CD4-positive, alpha-beta T cell treated with Interleukin-1 beta for 1 hour (primary cell): Measurements from ENCODE around the gene DBNDD1.
"Not testable (repeated sequence)": the region's sequence is repeated elsewhere in the genome, so short reads cannot be mapped to it uniquely, and the experiment has no call there.

ENCODE experiments used
- DNase-seq, 2 donors: peaks; one replicate each; pipeline ENCODE4 v3.0.0-alpha.2; 2020 to 2022

DBNDD1 gene, protein sequence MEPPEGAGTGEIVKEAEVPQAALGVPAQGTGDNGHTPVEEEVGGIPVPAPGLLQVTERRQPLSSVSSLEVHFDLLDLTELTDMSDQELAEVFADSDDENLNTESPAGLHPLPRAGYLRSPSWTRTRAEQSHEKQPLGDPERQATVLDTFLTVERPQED

GRCh38 chr16:90018652-90019542 is at the start of gene DBNDD1:
Gene DBNDD1 (minus strand): TSS chr16:90019456. CDS start chr16:90019341, 115 bp downstream.
- no peak for DNase-seq

- DNase-seq, result no peak
Observed at GRCh38 chr16:90061437-90061836, 42.2 kb upstream of the DBNDD1 start.

DNA sequence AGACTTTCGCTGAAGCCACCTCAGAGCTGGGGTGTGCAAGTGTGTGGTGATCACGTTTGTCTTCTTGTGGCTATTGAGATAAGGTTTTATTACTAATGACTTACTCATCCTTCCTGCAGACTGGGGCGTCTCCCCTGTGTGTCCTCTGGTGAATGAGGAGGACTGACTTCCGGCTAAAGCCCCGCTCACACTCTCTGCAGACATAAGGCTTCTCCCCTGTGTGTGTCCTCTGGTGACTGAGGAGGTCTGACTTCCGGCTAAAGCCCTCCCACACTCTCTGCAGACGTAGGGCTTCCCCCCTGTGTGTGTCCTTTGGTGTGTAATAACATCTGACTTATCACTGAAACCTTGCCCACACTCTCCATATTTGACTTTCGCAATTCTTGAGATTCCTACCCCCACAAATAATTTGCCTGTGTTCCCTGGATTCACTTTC is 38.5 kb upstream of the DBNDD1 start:
- DNase-seq, result no peak

DNA sequence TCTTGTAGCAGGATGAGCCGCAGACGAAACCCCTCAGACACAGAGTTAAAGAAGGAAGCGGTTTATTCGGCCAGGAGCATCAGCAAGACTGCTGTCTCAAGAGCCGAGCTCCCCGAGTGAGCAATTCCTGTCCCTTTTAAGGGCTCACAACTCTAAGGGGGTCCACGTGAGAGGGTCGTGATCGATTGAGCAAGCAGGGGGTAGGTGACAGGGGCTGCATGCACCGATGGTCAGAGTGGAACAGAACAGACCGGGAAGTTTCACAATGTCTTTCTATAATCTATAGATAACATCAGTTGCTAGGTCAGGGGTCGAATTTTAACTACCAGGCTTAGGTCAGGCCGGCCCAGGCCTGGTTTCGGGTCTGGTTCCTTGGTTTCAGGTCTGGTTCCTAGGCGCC is 37.3 kb upstream of the DBNDD1 start:
- not testable (repeated sequence) for DNase-seq

DNA sequence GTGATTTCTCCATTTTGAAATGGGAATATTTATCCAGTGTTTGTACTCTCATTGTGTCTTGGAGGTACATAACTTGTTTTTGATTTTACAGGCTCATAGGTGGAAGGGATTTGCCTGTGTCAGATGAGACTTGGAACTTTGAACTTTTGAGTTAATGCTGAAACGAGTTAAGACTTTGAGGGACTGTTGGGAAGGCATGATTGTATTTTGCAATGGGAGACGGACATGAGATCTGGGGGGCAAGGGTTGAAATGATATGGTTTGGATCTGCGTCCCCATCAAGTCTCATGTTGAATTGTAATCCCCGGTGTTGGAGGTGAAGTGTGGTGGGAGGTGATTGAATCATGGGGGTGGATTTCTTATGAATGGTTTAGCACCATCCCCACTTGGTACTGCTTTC is 36.1 kb upstream of the DBNDD1 start:
- DNase-seq, result no peak

- DNase-seq, result no peak
Observed at GRCh38 chr16:90054554-90054953, 35.3 kb upstream of the DBNDD1 start.

GRCh38 chr16:90053902-90054500 is 34.7 kb upstream of the DBNDD1 start:
- no peak for DNase-seq

- DNase-seq, result no peak
Observed at GRCh38 chr16:90050969-90051368, 31.7 kb upstream of the DBNDD1 start.

DNA sequence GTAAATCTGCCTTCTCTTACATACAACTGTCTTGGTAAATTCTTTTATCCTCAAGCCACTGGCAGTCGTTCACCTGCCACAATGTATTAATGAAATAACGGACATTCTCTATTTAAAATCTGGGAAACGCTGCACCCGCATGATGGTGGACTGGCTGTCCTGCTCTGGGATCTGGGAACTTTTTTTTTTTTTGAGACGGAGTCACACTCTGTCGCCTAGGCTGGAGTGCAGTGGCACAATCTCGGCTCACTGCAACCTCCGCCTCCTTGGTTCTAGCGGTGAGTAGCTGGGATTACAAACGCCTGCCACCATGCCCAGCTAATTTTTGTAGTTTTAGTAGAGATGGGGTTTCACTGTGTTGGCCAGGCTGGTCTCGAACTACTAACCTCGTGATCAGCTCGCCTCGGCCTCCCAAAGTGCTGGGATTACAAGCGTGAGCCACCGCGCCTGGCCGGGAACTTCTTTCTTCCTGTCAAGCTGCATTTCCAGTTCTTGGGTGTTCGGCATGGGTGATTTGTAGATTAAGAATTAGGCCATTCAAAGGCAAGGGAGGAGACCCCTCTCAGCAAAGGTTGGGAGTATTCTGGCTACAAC is 29.6 kb upstream of the DBNDD1 start:
- DNase-seq, result no peak

DNA sequence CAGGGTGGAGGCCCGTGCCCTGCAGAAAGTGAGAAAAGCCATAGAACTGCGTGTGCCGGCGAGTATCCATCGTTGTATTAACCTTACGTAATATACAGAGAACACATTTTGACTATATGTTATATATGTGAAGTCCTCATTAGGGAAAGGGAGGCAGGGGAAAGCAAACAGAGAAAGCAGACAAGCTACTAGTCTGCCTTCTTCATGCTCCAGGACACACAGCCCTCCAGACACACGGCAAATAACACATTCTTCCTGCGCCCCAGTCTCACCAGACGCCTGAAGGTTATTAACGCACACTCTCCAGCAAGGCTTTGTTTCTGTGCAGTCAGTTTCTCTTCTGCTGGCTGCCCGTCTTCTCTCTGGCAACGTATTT is 29.1 kb upstream of the DBNDD1 start:
- no peak for DNase-seq

DNA sequence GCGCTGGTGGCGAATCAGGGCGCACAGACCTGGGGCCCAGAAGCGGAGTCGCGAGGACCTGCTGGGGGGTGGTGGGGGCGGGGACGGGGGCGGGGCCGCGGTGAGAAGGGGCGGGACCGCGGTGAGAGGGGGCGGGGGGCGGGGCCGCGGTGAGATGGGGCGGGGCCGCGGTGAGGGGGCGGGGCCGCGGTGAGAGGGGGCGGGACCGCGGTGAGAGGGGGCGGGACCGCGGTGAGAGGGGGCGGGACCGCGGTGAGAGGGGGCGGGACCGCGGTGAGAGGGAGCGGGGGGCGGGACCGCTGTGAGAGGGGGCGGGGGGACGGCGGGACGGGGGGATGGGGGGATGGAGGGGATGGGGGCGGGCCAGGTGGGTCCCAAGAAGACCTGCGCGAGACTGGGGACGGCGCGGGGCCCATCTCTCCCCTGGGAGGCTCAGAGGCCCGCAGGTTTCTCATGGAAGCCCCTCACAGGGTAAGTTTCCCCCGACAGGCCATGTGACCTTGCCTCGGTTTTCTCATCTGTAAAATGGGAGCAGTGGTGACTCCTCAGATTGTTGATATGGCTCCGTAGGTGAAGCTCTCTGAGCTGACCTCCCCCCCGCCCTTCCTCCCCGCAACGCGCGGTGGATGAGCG is 28.6 kb upstream of the DBNDD1 start:
- no peak for DNase-seq

GRCh38 chr16:90046971-90047713 is 27.9 kb upstream of the DBNDD1 start:
- DNase-seq, result no peak

DNA sequence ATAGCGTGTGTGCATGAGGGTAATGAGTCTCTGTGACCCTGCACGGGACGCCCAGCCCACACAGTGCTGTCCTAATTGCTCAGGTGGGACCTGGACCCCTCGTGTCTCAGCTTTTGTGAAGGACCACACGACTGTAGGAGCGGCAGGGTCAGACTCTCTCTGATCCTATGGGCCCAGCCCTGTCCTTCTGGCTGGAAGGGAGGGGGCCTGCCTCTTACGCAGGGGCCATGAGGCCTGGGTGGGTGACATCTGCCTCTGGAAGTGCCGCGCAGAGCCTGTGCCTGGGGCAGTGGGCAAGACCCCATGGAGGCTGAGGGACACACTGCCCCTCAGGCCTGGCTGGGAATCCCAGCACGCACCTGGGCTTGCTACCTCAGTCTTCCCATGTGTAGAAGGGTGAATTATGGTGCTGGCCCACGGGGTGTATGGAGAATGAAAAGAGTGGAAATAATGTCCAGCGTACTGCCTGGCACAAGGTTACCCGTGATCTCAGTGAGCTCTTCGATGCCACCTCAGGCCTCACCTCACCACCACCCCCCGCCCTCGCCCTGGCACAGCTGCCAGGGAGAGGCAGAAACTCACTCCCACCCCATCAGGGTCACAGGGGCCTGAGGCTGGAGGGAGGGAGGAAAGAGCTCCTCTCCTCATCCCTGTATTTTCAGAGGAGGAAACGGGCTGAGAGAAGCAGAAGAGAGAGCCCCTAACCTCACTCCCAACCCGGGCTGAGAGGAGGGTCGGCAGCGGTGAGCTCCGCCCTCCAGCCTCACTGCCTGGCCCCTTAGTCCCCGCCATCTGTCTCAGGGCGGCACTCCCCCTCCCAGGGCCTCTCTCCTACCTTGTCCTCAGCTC is 27.1 kb upstream of the DBNDD1 start:
- no peak for DNase-seq

GRCh38 chr16:90044111-90044551 is 24.9 kb upstream of the DBNDD1 start:
- DNase-seq, result no peak

DNA sequence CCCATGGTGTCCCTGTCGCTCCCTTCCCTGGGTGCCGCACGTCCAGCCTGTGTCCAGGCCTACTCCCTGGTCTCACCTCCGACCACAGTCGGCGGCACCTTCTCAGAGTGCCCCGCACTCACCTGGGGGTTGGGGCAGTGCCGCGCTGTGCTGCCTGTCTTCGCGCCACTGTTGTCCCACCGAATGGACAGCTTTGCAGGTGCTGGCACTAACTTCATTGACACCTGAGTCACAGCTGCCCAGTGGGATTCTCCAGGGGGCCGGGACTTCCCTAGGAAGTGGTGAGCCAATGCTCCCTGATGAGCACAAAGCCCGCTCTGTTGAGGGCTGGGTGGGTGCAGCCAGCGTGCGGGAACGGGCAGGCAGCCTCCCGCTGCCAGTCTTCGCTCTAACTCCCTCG is 24.3 kb upstream of the DBNDD1 start:
- DNase-seq, result no peak

DNA sequence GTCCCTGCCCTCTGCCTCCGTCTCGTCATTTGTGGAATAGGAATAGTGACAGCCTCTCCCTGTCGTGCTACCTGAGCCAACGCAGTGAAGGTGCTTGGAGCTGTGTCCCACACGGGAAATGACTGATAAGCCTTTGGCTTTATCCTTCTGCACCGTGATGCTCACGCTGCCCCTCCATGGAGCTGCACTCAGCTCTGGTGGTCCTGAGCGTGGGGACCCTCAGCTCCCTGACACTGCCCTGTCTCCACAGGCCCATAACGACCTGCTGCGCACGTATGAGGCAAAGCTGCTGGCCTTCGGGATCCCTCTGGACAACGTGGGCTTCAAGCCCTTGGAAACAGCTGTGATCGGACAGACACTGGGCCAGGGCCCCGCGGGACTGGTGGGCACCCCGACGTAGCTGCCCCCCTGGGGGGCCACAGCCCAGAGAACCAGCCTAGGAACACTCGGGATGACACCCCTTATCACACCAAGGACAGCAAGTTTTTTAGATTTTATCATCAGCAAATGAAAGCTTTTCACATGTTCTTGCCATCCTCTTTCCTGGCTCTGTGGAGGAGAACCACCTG is 23.8 kb upstream of the DBNDD1 start:
- DNase-seq, result no peak

- no peak for DNase-seq
Observed at GRCh38 chr16:90041896-90042473, 22.7 kb upstream of the DBNDD1 start.

- DNase-seq, result no peak
Observed at GRCh38 chr16:90040152-90041023, 21.1 kb upstream of the DBNDD1 start.

DNA sequence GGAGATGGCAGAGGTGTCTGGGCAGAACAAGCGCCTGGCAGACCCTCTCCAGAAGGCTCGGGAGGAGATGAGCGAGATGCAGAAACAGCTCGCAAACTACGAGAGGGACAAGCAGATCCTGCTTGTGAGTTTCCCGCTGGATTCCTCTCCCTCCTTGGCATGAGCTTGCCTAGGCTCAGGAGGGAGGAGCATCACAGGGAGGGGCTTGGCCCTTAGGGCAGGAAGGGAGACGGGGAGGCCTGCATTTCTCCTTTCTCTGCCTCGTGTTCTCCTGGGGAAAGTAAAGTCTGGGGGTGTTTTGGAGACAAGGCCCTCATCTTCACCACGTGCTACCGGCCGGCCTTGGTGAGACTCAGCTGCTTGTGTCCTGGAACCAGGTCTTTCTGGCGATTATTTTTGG is 18.0 kb upstream of the DBNDD1 start:
- DNase-seq, result no peak

DNA sequence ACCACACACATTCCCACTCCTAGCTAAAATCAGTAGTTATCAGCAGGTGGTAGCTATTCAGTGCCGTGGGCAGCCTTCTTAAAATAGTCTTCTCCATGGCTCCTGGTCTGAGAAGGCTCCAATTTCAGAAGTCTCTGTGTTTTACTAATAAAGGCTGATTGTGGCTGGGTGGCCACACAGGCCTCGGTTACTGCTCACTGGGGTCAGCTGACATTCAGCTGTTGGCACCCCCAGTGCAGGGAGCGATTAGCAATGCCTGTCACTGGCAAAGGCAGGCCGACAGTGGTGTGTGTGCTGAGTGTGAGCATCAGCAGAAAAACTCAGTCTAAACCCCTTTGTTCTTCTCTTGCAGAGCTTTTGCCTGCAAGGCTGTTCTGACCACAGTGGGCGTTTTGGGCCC is 16.6 kb upstream of the DBNDD1 start:
- DNase-seq, result no peak
